ENCODE data around the gene CIZ1. TPM values are rescaled to one million over a fixed set of nuclear protein-coding genes. Genes with fewer than 3 reads are reported as not detected.

The CIZ1 gene
- total RNA-seq, 2 donors from 2014 or later = 58.4 to 61.6 TPM

- H3K4me1 ChIP-seq = no peaks in the 10 kb centered on the region
- WGBS, 2 donors = 81 to 100% methylated on average over 4 of the region's 4 CpGs
- no peak overlapping the region for H3K27ac ChIP-seq
- peaks cover 23 to 29% of the 10 kb centered on the region in 2 donors for H3K36me3 ChIP-seq (replicated peaks in 1 of 2; ENCODE audit: insufficient read depth in 1 of 2, low read depth in 2 of 2)
- H3K4me3 ChIP-seq = no peak overlapping the region
- H3K27me3 ChIP-seq = no peaks in the 10 kb centered on the region
- DNase-seq (no peak), ATAC-seq (no peak)
- H3K9me3 ChIP-seq = no peaks in the 10 kb centered on the region
- TF ChIP-seq POLR2A (IDR thresholded peaks at IDR 0.05) = no peak
- intact Hi-C loops (cut with DNase I) = no loop called here
Measured at GRCh38 chr9:128174062-128174461, 17.3 kb downstream of the CIZ1 start.

- TF ChIP-seq CTCF (IDR thresholded peaks at IDR 0.05) = no peak
- no peak for TF ChIP-seq POLR2A (IDR thresholded peaks at IDR 0.05)
Measured at GRCh38 chr9:128169925-128170324, 21.4 kb downstream of the CIZ1 start.

GRCh38 chr9:128169492-128169891 lies 21.9 kb downstream of the CIZ1 start:
- Histone ChIP-seq H3K4me3 (no peak overlapping the region), H3K36me3 (replicated peaks in 1 of 2; ENCODE audit: insufficient read depth in 1 of 2, low read depth in 2 of 2) (peaks cover 9 to 33% of the 10 kb centered on the region in 2 donors), H3K27me3 (no peaks in the 10 kb centered on the region), H3K27ac (no peak overlapping the region), H3K4me1 (no peaks in the 10 kb centered on the region), H3K9me3 (no peaks in the 10 kb centered on the region)
- intact Hi-C loops (cut with DNase I) = no loop called here
- ATAC-seq (no peak), DNase-seq (no peak)
- TF ChIP-seq POLR2A (IDR thresholded peaks at IDR 0.05) (no peak), CTCF (IDR thresholded peaks at IDR 0.05) (no peak)
- 83 to 89% methylated on average over 7 to 8 of the region's 8 CpGs for WGBS, 2 donors

More at GRCh38 chr9:128169925-128170324, 21.4 kb downstream of the CIZ1 start:
- intact Hi-C loops (cut with DNase I) = no loop called here
- Histone ChIP-seq H3K4me1 (no peaks in the 10 kb centered on the region), H3K36me3 (replicated peaks in 1 of 2; ENCODE audit: insufficient read depth in 1 of 2, low read depth in 2 of 2) (peaks cover 9 to 35% of the 10 kb centered on the region in 2 donors), H3K4me3 (no peak overlapping the region), H3K27me3 (no peaks in the 10 kb centered on the region), H3K9me3 (no peaks in the 10 kb centered on the region), H3K27ac (no peak overlapping the region)
- no peak for ATAC-seq
- WGBS, 2 donors = 91 to 92% methylated on average over 7 to 8 of the region's 8 CpGs
- no peak for DNase-seq

- Histone ChIP-seq H3K4me1 (no peaks in the 10 kb centered on the region), H3K36me3 (replicated peaks in 1 of 2; ENCODE audit: insufficient read depth in 1 of 2, low read depth in 2 of 2) (peaks cover 9 to 36% of the 10 kb centered on the region in 2 donors), H3K27me3 (no peaks in the 10 kb centered on the region), H3K27ac (no peak overlapping the region), H3K9me3 (no peaks in the 10 kb centered on the region), H3K4me3 (no peak overlapping the region)
- ATAC-seq (no peak), DNase-seq (no peak)
- intact Hi-C loops (cut with DNase I) = no loop called here
- 89 to 95% methylated on average over 8 of the region's 8 CpGs for WGBS, 2 donors
- TF ChIP-seq CTCF (IDR thresholded peaks at IDR 0.05) (no peak), POLR2A (IDR thresholded peaks at IDR 0.05) (no peak)
Measured at GRCh38 chr9:128168731-128169308, 22.6 kb downstream of the CIZ1 start.

- no peaks in the 10 kb centered on the region for H3K9me3 ChIP-seq
- peaks cover 9 to 37% of the 10 kb centered on the region in 2 donors for H3K36me3 ChIP-seq (replicated peaks in 1 of 2; ENCODE audit: insufficient read depth in 1 of 2, low read depth in 2 of 2)
- DNase-seq (no peak), ATAC-seq (no peak)
- TF ChIP-seq CTCF (IDR thresholded peaks at IDR 0.05) (no peak), POLR2A (IDR thresholded peaks at IDR 0.05) (no peak)
- H3K27ac ChIP-seq = no peak overlapping the region
- no peaks in the 10 kb centered on the region for H3K27me3 ChIP-seq
- peaks cover 7% of the 10 kb centered on the region for H3K4me1 ChIP-seq
- 94 to 98% methylated on average over 4 of the region's 4 CpGs for WGBS, 2 donors
- intact Hi-C loops (cut with DNase I) = no loop called here
- no peak overlapping the region for H3K4me3 ChIP-seq
Measured at GRCh38 chr9:128167209-128167608, 24.2 kb downstream of the CIZ1 start.
